ENCODE data around the gene CACNA2D4.
"Not testable (repeated sequence)": the region's sequence is repeated elsewhere in the genome, so short reads cannot be mapped to it uniquely, and the experiment has no call there.

Gene CACNA2D4

GRCh38 chr12:1830401-1830845 is 88.0 kb downstream of the CACNA2D4 start:
- FAIRE-seq: no peak

DNA sequence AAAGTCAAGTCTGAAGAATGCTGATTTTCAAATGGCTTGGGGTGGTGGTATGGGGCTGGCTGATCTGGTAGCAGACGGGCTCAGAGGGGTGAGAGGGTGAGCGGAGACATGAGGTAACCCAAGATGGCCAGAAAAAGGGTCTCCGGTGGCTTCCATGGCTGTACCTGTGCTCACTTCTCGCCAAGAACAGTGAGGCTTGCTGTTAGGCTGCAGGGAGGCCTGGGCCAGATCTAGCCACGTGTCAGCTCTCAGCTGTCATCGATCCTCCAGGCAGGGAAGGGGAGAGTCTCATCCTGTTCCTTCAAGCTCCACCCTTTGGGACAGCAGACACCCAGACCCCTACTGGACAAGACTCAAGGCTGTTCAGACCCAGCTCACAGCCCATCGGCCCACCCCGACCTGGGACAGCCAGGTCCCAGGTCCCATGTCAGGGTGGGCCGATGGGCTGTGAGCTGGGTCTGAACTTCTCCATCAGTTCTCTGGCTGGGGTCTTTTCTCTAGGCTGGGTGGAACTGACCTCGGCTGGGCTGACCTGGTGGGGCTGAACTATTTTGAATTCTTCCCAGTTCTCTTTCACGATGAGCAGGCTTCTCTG is 89.0 kb downstream of the CACNA2D4 start:
- no peak for FAIRE-seq

DNA sequence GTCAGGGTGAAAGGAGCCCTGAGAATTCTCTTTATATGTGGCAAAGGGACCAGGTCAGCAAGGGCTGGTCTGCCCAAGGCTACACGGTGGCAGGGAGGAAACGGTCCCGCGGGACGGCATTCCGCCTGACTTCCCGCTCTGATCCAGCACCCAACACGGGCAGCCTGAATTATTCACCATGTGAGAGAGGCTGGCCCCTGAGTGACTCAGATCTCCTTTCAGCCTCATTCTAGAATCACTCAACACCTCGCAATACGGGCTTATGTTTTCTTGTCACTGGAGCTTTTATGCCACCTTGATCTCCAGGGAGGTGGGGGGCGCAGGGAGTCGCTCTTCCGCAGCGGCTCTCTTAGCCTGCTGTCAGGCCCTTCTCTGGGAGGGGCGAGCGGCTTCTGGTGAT is 89.6 kb downstream of the CACNA2D4 start:
- no peak for FAIRE-seq

DNA sequence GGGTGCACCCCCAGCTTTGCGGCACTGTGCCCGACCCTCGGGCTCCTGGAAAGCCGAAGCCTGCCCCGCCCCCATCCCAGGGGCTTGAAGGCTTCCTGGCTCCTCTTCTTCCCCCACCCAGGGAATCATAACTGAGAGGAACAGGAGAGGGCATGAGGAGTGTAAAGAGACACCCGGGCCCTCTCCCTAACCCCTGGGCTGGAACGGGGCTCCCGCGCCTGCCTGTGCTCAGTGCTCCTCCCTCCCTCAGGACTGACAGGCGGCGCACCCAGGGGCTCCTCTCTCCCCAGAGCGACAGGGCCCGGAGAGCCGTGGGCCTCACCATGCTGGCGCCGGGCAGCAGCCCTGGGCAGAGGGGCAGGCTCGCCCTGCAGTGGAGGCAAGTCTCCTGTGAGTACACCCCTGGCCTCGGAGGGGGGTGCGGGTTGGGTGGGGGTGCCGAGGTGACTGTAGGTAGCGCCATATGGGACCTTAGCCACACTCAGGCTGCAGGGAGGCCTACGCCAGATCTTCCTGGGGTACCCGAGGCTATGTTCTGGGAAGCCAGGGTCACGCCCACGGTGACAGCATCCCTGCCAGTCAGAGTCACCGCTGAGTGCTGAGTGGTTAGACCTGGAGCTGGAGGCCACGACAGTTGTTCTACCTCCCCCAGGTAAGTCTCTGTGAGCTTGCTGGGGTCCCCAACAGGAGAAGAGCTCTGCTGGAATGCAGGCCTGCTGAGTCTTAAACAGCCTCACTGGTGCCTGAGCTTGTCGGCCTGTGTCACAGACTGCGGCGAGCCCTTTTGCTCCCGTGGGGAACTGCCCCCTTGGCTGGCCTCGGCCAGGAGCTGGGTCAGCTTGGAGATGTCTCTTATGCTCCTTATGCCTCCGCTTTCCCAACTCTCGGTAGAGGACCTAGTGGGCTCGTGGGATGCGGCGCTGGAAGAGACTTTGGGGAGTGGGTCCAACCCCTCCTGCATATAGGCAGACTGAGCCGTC is 90.3 kb downstream of the CACNA2D4 start:
- no peak for FAIRE-seq

- no peak for FAIRE-seq
These were observed 91.4 kb downstream of the CACNA2D4 start for GRCh38 chr12:1826867-1827705.

DNA sequence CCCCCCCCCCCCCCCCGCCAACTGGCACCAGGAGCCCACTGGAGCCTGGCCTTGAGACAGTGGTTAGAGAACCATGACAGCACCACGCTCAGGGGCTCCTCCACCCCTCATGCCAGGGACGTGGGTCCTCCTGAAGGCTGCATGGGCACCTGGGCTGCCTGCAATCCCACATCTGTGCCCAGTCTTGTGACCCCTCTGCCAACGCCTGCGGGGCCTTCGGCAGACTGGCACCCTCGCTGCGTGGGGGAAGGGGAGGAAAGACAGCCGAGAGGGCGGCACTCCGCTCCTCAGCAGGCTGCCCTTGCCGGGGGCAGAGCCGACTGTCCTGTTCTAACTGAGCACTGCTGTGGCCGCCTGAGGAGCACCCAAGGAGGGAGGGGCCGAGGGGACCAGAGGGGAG is 92.1 kb downstream of the CACNA2D4 start:
- FAIRE-seq: no peak

DNA sequence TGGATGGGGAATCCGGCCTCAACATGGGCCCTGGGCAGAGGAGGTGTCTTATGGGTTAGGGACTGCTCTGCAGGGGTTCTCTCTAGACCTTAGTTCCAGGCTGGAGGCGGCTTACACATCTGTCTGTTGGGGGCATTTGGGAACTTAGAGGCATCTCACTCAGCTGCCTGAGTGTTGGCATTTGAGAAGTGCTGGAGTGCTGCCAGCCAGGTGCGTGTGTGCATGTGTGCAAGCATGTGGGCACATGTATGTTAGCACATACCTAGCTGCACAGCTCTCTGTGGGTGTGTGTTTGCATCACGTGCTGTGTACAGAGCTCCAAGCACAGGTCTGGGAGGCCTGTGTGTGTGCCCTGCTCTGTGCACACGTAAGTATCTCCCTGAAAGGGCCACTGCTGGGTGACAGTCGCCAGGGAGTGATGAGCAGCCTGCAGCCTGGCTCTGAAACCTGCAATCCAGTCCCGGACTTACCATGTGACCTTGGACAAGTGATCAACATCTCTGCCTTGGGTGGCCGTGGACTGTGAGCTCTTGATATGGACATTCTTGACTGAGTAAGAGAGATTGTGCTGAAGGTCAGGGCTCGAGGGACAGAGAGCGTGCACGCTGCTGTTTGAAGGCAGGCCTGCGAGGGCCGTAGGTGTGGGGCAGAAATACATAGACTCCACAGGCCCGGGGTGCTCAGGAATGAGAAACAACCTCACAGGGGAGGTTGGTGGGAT is 92.9 kb downstream of the CACNA2D4 start:
- FAIRE-seq: no peak

GRCh38 chr12:1823237-1823636 is 95.2 kb downstream of the CACNA2D4 start:
- FAIRE-seq: no peak

- FAIRE-seq: no peak
These were observed 95.8 kb downstream of the CACNA2D4 start for GRCh38 chr12:1822699-1823098.

DNA sequence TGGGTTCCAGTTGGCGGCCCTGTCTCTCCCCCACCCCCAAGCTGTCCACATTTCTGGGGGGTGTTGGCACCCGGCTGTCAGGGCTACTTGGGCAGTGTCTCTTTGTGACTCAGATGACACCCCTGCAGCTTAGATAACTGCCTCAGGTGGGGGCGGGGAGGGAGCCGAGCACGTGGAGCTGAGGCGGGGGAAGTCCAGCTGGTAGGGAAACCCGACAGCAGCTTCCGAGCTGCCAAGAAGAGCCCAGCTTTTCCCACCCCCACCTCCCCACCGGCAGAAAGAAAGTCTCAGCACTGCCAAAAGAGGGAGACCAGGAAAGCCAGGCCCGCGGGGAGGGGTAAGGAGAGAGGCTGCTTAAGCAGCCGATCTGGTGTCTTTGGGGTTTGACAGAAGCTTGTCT is 96.6 kb downstream of the CACNA2D4 start:
- FAIRE-seq: no peak

DNA sequence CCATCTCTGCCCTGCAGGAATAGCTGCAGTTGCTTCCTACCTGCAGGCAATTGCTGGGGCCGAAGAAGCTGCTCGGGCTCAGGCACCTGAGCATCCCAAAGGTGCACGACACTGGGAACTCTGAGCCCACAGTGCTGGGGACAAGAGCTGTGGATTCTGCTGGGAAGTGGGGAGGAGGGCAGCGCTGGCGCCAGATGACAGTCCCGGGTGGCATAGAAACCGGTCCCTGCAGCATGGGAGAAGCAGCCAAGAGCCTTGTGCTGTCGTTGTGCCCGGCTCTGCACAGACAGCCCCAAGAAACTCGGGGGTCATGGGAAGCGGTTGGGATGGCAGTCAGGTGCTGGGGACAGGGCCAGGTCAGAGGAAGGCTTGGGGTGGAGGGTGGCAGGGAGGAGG is 97.6 kb downstream of the CACNA2D4 start:
- FAIRE-seq: no peak

GRCh38 chr12:1820191-1820895 is 98.1 kb downstream of the CACNA2D4 start, which contains the start of gene LRTM2:
TSS of gene LRTM2 (plus strand) at chr12:1820565. CDS start at chr12:1828149, 7,584 bp downstream.
- no peak for FAIRE-seq

- FAIRE-seq: no peak
These were observed 98.9 kb downstream of the CACNA2D4 start for GRCh38 chr12:1819571-1819970.

DNA sequence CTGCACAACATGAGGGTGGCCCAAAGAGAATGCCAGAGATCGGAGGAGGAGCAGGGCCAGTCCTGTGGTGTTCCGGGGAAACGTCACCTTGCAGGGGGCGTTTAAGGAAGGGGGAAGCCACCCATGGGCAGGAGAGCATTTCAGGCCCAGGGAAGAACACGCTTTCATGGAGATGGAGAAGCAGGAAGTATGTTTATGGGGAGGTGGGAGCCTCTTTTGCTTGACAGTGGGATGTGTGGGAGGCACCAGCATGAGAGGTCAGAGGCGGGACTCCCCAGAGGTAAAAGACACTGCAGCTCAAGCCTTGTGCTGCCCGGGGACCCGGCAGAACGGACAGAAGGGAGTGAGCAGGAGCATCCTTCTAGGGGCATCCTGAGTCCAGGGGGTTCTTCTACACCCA is 99.4 kb downstream of the CACNA2D4 start:
- FAIRE-seq: no peak

GRCh38 chr12:1817928-1818327 is 100.5 kb downstream of the CACNA2D4 start:
- FAIRE-seq: not testable (repeated sequence)

DNA sequence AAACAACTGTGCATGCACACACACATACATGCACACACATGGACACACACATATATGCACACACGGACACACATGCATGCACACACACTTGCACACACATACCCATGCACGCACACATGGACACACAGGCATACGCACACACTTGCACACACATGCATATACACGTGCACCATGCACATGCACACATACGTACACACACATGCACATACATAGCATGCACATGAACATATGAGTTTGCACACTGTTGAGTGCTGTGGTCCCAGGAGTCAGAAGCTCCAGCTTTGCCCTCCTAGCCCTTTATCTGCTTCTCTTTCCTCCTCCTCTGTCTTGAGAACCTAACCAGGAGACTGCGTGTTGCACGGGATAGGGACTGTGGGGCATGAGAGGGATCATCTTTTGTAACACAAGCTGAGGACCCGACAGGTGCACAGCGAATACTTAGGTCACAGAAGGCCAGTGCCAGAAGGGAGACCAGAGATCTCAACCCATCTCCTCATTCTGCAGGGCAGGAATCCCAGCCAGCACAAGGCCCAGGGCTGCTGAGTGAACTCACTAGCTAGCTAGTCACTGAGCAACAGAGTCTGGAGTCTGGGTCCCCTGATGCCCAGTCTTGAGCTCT is 101.6 kb downstream of the CACNA2D4 start:
- no peak for FAIRE-seq

- FAIRE-seq: no peak
These were observed 102.4 kb downstream of the CACNA2D4 start for GRCh38 chr12:1815814-1816729.

GRCh38 chr12:1815108-1815507 is 103.3 kb downstream of the CACNA2D4 start:
- no peak for FAIRE-seq

- FAIRE-seq: no peak
These were observed 104.2 kb downstream of the CACNA2D4 start for GRCh38 chr12:1814266-1814665.

Measured in endometrium (tissue), 2 donors.